A549 (cell line): ENCODE data around the gene MOB2. TPM values are rescaled to one million over a fixed set of nuclear protein-coding genes. Genes with fewer than 3 reads are reported as not detected.

Experiments used
- ATAC-seq, 2 experiments: fragments of 200-7000 bp in 1 of 2; fragments of >200 bp in 1 of 2; cut with Nextera tagmentation in 1 of 2; cut with Tn5 transposase in 1 of 2; 3 replicates each; pipeline versions ENCODE4 v1.8.0 to v1.9.1; 2018 to 2020; ENCODE audit warnings: mild to moderate bottlenecking in 1 of 2, moderate library complexity in 1 of 2
- CTCF ChIA-PET: fragments of 300-600 bp; sonication (Branson Sonifier 250); formaldehyde crosslinking; extraction: SDS; loops from one replicate; lab custom pipeline; 2021; ENCODE audit warnings: antibody characterized with exemption, inconsistent platforms; lab: Yijun Ruan, JAX
- POLR2A ChIA-PET: fragments of 350-600 bp; formaldehyde crosslinking; extraction: SDS; loops from one replicate; lab custom pipeline; 2021; ENCODE audit warnings: antibody characterized with exemption, inconsistent platforms; lab: Yijun Ruan, JAX
- DNase-seq, 2 experiments: peaks; one replicate each; pipeline versions ENCODE4 v3.0.0 to v3.0.0-alpha.2; 2011 to 2016; ENCODE audit warnings: low read depth in 1 of 2, low spot score in 1 of 2
- FAIRE-seq: peaks from 2 replicates; lab custom pipeline; 2011; peaks lifted over from hg19 to GRCh38; lab: Jason Lieb, UNC
- H3K27ac ChIP-seq, 2 experiments: fragments of >200 bp; sonication (Bioruptor Twin); formaldehyde crosslinking; 3 replicates each; pipeline ENCODE4 v1.5.1; 2016 to 2017
- H3K4me1 ChIP-seq: fragments of >200 bp; sonication (Bioruptor Twin); formaldehyde crosslinking; 3 replicates; pipeline ENCODE4 v1.6.1; 2016
- H3K4me2 ChIP-seq: fragments of >200 bp; sonication (Bioruptor Twin); formaldehyde crosslinking; 3 replicates; pipeline ENCODE4 v1.6.1; 2016
- H3K4me3 ChIP-seq: fragments of >200 bp; sonication (Bioruptor Twin); formaldehyde crosslinking; 3 replicates; pipeline ENCODE4 v1.5.1; 2016
- H3K9me3 ChIP-seq: fragments of >200 bp; sonication (Bioruptor Twin); formaldehyde crosslinking; 3 replicates; pipeline ENCODE4 v1.6.1; 2016
- ATOH8 ChIP-seq: fragments of 250-450 bp; sonication (Bioruptor Pico); IDR thresholded peaks from 2 replicates; pipeline ENCODE4 v1.5.0; 2020; ENCODE audit warnings: low read depth, mild to moderate bottlenecking, moderate library complexity
- CBX8 ChIP-seq: fragments of 200-600 bp; sonication (generic); IDR thresholded peaks from 2 replicates; pipeline ENCODE4 v1.6.1; 2016
- CHD2 ChIP-seq: fragments of 150-350 bp; IDR thresholded peaks from 2 replicates; pipeline ENCODE4 v1.6.1; 2014; ENCODE audit warnings: low read length; ENCODE audit not compliant: partially characterized antibody
- ELK1 ChIP-seq: fragments of 150-350 bp; IDR thresholded peaks from 2 replicates; pipeline ENCODE4 v1.6.1; 2014; ENCODE audit warnings: low read depth, mild to moderate bottlenecking, low read length
- FOSB ChIP-seq: fragments of 250-450 bp; sonication (Bioruptor Pico); IDR thresholded peaks from 2 replicates; pipeline ENCODE4 v1.5.0; 2020; ENCODE audit warnings: mild to moderate bottlenecking, moderate library complexity
- HDAC2 ChIP-seq: fragments of 200-600 bp; sonication (generic); IDR thresholded peaks from 2 replicates; pipeline ENCODE4 v1.6.1; 2016
- HES2 ChIP-seq: fragments of >200 bp; sonication (Bioruptor Twin); formaldehyde crosslinking; IDR thresholded peaks from 2 replicates; pipeline ENCODE4 v1.6.1; 2016
- JUN ChIP-seq, 2 experiments: fragments of >200 bp; sonication (Bioruptor Twin); formaldehyde crosslinking; IDR thresholded peaks; 2 replicates in 1 of 2; 3 replicates in 1 of 2; pipeline ENCODE4 v1.6.1; 2016 to 2017
- NPAS2 ChIP-seq: fragments of 250-450 bp; sonication (Bioruptor Pico); IDR thresholded peaks from 2 replicates; pipeline ENCODE4 v1.8.0; 2022; ENCODE audit warnings: mild to moderate bottlenecking, moderate library complexity, borderline replicate concordance
- PBX3 ChIP-seq: IDR thresholded peaks from 2 replicates; pipeline ENCODE4 v1.6.1; 2012
- POLR2A ChIP-seq: IDR thresholded peaks from 2 replicates; pipeline ENCODE4 v1.6.1; 2012; ENCODE audit warnings: mild to moderate bottlenecking, low read length
- REST ChIP-seq: fragments of 200-600 bp; sonication (generic); IDR thresholded peaks from 2 replicates; pipeline ENCODE4 v1.6.1; 2016; ENCODE audit warnings: antibody characterized with exemption, mild to moderate bottlenecking, moderate library complexity
- RNF2 ChIP-seq: fragments of 200-600 bp; sonication (generic); IDR thresholded peaks from 2 replicates; pipeline ENCODE4 v1.6.1; 2016; ENCODE audit warnings: low read depth, mild to moderate bottlenecking, antibody characterized with exemption, moderate library complexity, borderline replicate concordance
- WGBS: methylation state at CpG from one replicate; pipeline ENCODE4 v1.1.6; 2017; ENCODE audit errors: missing lambda C conversion rate; 5-methylcytosine and 5-hydroxymethylcytosine counted together
- polyA plus RNA-seq, 4 experiments: library from polyadenylated mRNA; depleted of rRNA in 3 of 4; stranded (reverse); fragments of >200 nt; fragmentation: RNase III in 1 of 4; extraction: RNeasy Plus Mini Kit Qiagen cat#74134 plus additional on column Dnase treatment in 1 of 4; gene quantifications; 2 replicates in 3 of 4; 3 replicates in 1 of 4; pipeline ENCODE4 v1.2.3, GENCODE V29; 2011 to 2017

MOB2 gene
- polyA plus RNA-seq, 2 of the 4 experiments (the other 2 are of a cell fraction), result 25.4 to 38.2 TPM

- TF ChIP-seq HDAC2, result no peak
- TF ChIP-seq CBX8, result no peak
- no peak for TF ChIP-seq NPAS2 (CRISPR knock-in tag)
- no peak for TF ChIP-seq FOSB (CRISPR knock-in tag)
- TF ChIP-seq RNF2, result no peak
- no peak for TF ChIP-seq ATOH8
- no peak for TF ChIP-seq POLR2A
- no peak for TF ChIP-seq JUN (IDR thresholded peaks at IDR 0.05)
- no peak for TF ChIP-seq ELK1
- no peak for TF ChIP-seq CHD2
- no peak for TF ChIP-seq REST
- no peak for TF ChIP-seq HES2
- Histone ChIP-seq H3K4me3 (no peak overlapping the region), H3K4me1 (no peaks in the 10 kb centered on the region), H3K4me2 (no peak overlapping the region), H3K9me3 (no peaks in the 10 kb centered on the region), H3K27ac (no peak overlapping the region)
- 60% methylated on average over 6 of the region's 9 CpGs for WGBS
- ATAC-seq, result no peak
- ChIA-PET POLR2A (no interaction called here), CTCF (interaction anchor here (1.6 kb wide), 1 partner anchor 169 kb away, joined by 5 read pairs; no protein-coding TSS in a partner anchor)
- DNase-seq, result no peak
- FAIRE-seq, result no peak
Measured at GRCh38 chr11:1471736-1472135, 14.8 kb downstream of the MOB2 start.

GRCh38 chr11:1470681-1471611, 15.6 kb downstream of the MOB2 start:
- TF ChIP-seq PBX3, result no peak
- ChIA-PET CTCF (interaction anchor here (1.7 kb wide), 1 partner anchor 44 kb away, joined by 7 read pairs; no protein-coding TSS in a partner anchor), POLR2A (no interaction called here)
- H3K4me1 ChIP-seq, result no peaks in the 10 kb centered on the region
- WGBS, result 96% methylated on average over 40 of the region's 40 CpGs
- H3K4me2 ChIP-seq, result no peak overlapping the region
- ATAC-seq (no peak), FAIRE-seq (no peak), DNase-seq (no peak)
- no peak overlapping the region for H3K4me3 ChIP-seq
- no peak overlapping the region for H3K27ac ChIP-seq
- H3K9me3 ChIP-seq, result no peaks in the 10 kb centered on the region
